Measurements from ENCODE around the gene PIP4K2A.
A peak's percentile ranks its signal among the peaks of the same experiment; 100 is the strongest.

Gene PIP4K2A

DNA sequence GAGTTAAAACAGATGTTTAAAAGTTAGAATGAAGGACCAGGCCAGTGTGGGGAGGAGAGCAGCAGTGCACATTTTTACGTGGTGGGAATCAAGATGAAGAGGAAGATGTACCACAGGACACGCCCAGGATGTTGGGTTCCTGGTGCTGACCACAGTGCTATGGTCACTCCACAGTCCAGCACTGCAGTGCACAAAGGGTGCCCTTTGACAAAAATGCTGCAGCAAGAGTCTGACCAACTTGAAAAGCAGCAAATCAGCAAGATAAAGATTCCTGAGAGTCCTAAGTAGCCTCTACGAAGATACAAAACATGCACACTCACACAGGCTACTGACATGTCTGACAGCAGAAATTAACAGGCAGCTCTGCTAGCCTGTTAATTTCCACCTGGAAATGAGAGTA lies 107.1 kb downstream of the PIP4K2A start:
- H3K9me2 ChIP-seq (replicated peaks; ENCODE audit: insufficient read depth, low read length), result no peaks in the 10 kb centered on the region
- no peak overlapping the region for H3K9ac ChIP-seq (ENCODE audit: low read length)
- H3K4me2 ChIP-seq (ENCODE audit: low read depth, low read length, poor library complexity, severe bottlenecking), result no peak overlapping the region
- H3K9me3 ChIP-seq (ENCODE audit: insufficient read depth, low read length), result no peaks in the 10 kb centered on the region
- no peaks in the 10 kb centered on the region for H3K27me3 ChIP-seq (ENCODE audit: low read length)
- H3K79me2 ChIP-seq (ENCODE audit: insufficient read depth, low read length), result peaks cover 6% of the 10 kb centered on the region; the same call in 1 of the 2 replicates
- H3K27ac ChIP-seq (ENCODE audit: low read depth, low read length), result no peak overlapping the region
- H3K4me3 ChIP-seq (ENCODE audit: insufficient read depth, low read length, poor library complexity, severe bottlenecking), result no peak overlapping the region
- no peaks in the 10 kb centered on the region for H3K36me3 ChIP-seq (ENCODE audit: low read length)
- no peak overlapping the region for H2AFZ ChIP-seq (ENCODE audit: low read depth, low read length, severe bottlenecking)
- TF ChIP-seq, protein P1, sequence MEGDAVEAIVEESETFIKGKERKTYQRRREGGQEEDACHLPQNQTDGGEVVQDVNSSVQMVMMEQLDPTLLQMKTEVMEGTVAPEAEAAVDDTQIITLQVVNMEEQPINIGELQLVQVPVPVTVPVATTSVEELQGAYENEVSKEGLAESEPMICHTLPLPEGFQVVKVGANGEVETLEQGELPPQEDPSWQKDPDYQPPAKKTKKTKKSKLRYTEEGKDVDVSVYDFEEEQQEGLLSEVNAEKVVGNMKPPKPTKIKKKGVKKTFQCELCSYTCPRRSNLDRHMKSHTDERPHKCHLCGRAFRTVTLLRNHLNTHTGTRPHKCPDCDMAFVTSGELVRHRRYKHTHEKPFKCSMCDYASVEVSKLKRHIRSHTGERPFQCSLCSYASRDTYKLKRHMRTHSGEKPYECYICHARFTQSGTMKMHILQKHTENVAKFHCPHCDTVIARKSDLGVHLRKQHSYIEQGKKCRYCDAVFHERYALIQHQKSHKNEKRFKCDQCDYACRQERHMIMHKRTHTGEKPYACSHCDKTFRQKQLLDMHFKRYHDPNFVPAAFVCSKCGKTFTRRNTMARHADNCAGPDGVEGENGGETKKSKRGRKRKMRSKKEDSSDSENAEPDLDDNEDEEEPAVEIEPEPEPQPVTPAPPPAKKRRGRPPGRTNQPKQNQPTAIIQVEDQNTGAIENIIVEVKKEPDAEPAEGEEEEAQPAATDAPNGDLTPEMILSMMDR (IDR thresholded peaks at IDR 0.05; ENCODE audit: insufficient read depth, low read length, poor library complexity, severe bottlenecking), result no peak
- no peak for TF ChIP-seq EZH2phosphoT487 (conservative IDR thresholded peaks at IDR 0.05; ENCODE audit: low read length)
- H3F3A ChIP-seq (ENCODE audit: insufficient read depth), result peaks cover 6% of the 10 kb centered on the region; the same call in 1 of the 2 replicates
- H4K20me1 ChIP-seq (ENCODE audit: low read depth, low read length), result no peaks in the 10 kb centered on the region

DNA sequence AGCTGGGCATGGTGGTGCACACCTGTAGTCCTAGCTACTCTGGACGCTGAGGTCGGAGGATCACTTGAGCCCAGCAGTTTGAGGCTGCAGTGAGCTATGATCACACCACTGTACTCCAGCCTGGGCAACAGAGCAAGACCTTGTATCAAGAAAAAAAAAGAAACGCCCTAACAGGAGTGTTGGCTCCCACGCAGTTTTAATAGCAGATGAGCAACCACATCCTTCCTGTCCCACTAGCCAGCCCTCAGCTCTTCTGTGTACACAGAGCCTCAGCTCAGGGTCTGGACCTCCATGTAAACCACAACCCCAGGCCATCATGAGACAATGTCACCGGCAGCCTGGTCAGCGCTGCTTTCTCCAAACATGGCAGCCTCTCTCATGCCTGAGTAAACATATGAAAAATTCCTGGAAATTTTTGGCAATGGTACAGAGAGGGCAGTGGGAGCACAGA lies 108.2 kb downstream of the PIP4K2A start:
- Histone ChIP-seq H2AFZ (ENCODE audit: low read depth, low read length, severe bottlenecking) (no peak overlapping the region), H3K27ac (ENCODE audit: low read depth, low read length) (no peak overlapping the region)

DNA sequence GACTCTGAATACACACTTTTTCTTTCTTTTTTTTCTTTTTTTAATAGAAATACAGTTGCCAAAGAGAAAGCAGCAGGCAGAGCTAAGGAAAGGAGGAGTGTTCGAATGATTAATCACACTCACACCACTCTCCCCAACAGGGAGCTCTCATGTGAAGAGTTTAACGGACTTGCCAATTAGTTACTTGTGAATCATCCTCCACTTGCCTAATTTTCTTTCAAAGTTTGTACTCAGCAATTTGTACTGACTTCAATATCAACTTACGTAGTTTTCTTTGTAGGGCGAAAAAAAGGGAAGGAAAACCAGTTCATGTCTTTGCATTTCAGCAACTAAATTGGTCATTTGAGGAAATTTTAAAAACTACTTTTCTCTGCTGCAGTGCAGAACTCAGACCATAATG lies 109.2 kb downstream of the PIP4K2A start:
- Histone ChIP-seq H3K27me3 (ENCODE audit: low read length) (no peaks in the 10 kb centered on the region), H3K4me2 (ENCODE audit: low read depth, low read length, poor library complexity, severe bottlenecking) (peak overlapping the region; percentile 18), H3K36me3 (ENCODE audit: low read length) (no peaks in the 10 kb centered on the region), H2AFZ (ENCODE audit: low read depth, low read length, severe bottlenecking) (no peak overlapping the region), H3K27ac (ENCODE audit: low read depth, low read length) (peak overlapping the region; percentile 28; the same call in 1 of the 2 replicates), H3K79me2 (ENCODE audit: insufficient read depth, low read length) (no peaks in the 10 kb centered on the region), H3K9ac (ENCODE audit: low read length) (no peak overlapping the region), H3K4me3 (ENCODE audit: insufficient read depth, low read length, poor library complexity, severe bottlenecking) (no peak overlapping the region), H3K9me3 (ENCODE audit: insufficient read depth, low read length) (no peaks in the 10 kb centered on the region), H3F3A (ENCODE audit: insufficient read depth) (peaks cover 6% of the 10 kb centered on the region; the same call in 1 of the 2 replicates), H3K9me2 (replicated peaks; ENCODE audit: insufficient read depth, low read length) (no peaks in the 10 kb centered on the region), H4K20me1 (ENCODE audit: low read depth, low read length) (no peaks in the 10 kb centered on the region)
- TF ChIP-seq EZH2phosphoT487 (conservative IDR thresholded peaks at IDR 0.05; ENCODE audit: low read length), result no peak
- TF ChIP-seq, protein P1 (IDR thresholded peaks at IDR 0.05; ENCODE audit: insufficient read depth, low read length, poor library complexity, severe bottlenecking), result no peak

More for the DNA sequence above, 108.2 kb downstream of the PIP4K2A start:
- no peak overlapping the region for H3K9ac ChIP-seq (ENCODE audit: low read length)
- no peaks in the 10 kb centered on the region for H3K36me3 ChIP-seq (ENCODE audit: low read length)
- no peaks in the 10 kb centered on the region for H3K9me3 ChIP-seq (ENCODE audit: insufficient read depth, low read length)
- no peaks in the 10 kb centered on the region for H3K79me2 ChIP-seq (ENCODE audit: insufficient read depth, low read length)
- H3K4me3 ChIP-seq (ENCODE audit: insufficient read depth, low read length, poor library complexity, severe bottlenecking), result no peak overlapping the region
- H3F3A ChIP-seq (ENCODE audit: insufficient read depth), result peaks cover 6% of the 10 kb centered on the region; the same call in 1 of the 2 replicates
- H3K27me3 ChIP-seq (ENCODE audit: low read length), result no peaks in the 10 kb centered on the region
- no peaks in the 10 kb centered on the region for H4K20me1 ChIP-seq (ENCODE audit: low read depth, low read length)
- H3K9me2 ChIP-seq (replicated peaks; ENCODE audit: insufficient read depth, low read length), result no peaks in the 10 kb centered on the region
- TF ChIP-seq EZH2phosphoT487 (conservative IDR thresholded peaks at IDR 0.05; ENCODE audit: low read length), result no peak
- TF ChIP-seq, protein P1 (IDR thresholded peaks at IDR 0.05; ENCODE audit: insufficient read depth, low read length, poor library complexity, severe bottlenecking), result no peak
- H3K4me2 ChIP-seq (ENCODE audit: low read depth, low read length, poor library complexity, severe bottlenecking), result peak overlapping the region; percentile 18
